Peyer's patch (tissue), 4 donors: ENCODE results near the gene TUBB2A. TPM values are rescaled to one million over a fixed set of nuclear protein-coding genes. Genes with fewer than 3 reads are reported as not detected.

ENCODE experiments used
- DNase-seq, 3 donors: peaks; one replicate each; pipeline ENCODE4 v3.0.0-alpha.2; 2017 to 2019
- H3K27ac ChIP-seq, 4 donors: fragments of 200-600 bp; sonication (generic); one replicate each; pipeline ENCODE4 v1.5.1; 2016 to 2019
- H3K27me3 ChIP-seq, 2 donors: fragments of 200-600 bp; sonication (generic); one replicate each; pipeline ENCODE4 v1.5.1; 2019
- H3K36me3 ChIP-seq, 3 donors: fragments of 200-600 bp; sonication (generic); one replicate each; pipeline ENCODE4 v1.5.1; 2016 to 2019
- H3K4me1 ChIP-seq, 4 donors: fragments of 200-600 bp; sonication (generic); one replicate each; pipeline ENCODE4 v1.5.1; 2016 to 2019
- H3K4me3 ChIP-seq, 4 donors: fragments of 200-600 bp; sonication (generic); 1 replicate in 3 of 4; 2 replicates in 1 of 4; pipeline ENCODE4 v1.5.1; 2016 to 2019; ENCODE audit warnings: mild to moderate bottlenecking in 1 of 4
- H3K9me3 ChIP-seq, 4 donors: fragments of 200-600 bp; sonication (generic); one replicate each; pipeline ENCODE4 v1.5.1; 2016 to 2019; ENCODE audit warnings: mild to moderate bottlenecking in 1 of 4
- POLR2A ChIP-seq, 2 donors: fragments of 450-650 bp; IDR thresholded peaks; one replicate each; pipeline ENCODE4 v1.5.1; 2017; ENCODE audit warnings: antibody characterized with exemption in 2 of 2, mild to moderate bottlenecking in 2 of 2, moderate library complexity in 2 of 2
- total RNA-seq, 4 donors: library from RNA; depleted of rRNA; stranded (reverse); fragments of >200 nt; gene quantifications; one replicate each; pipeline ENCODE4 v1.1.0, GENCODE V29; 2016
- TF ChIP-seq, protein P1 (sequence below), 6 experiments: fragments of 450-650 bp in 4 of 6; fragments of 200-600 bp in 2 of 6; sonication (generic) in 1 of 6; IDR thresholded peaks; one replicate each; pipeline ENCODE4 v1.5.1; 2017 to 2019; ENCODE audit warnings: antibody characterized with exemption in 6 of 6, mild to moderate bottlenecking in 3 of 6, moderate library complexity in 1 of 6

Gene TUBB2A
- 10 to 100 TPM; 13.2 to 61.6 (median 47.6) TPM for total RNA-seq

DNA sequence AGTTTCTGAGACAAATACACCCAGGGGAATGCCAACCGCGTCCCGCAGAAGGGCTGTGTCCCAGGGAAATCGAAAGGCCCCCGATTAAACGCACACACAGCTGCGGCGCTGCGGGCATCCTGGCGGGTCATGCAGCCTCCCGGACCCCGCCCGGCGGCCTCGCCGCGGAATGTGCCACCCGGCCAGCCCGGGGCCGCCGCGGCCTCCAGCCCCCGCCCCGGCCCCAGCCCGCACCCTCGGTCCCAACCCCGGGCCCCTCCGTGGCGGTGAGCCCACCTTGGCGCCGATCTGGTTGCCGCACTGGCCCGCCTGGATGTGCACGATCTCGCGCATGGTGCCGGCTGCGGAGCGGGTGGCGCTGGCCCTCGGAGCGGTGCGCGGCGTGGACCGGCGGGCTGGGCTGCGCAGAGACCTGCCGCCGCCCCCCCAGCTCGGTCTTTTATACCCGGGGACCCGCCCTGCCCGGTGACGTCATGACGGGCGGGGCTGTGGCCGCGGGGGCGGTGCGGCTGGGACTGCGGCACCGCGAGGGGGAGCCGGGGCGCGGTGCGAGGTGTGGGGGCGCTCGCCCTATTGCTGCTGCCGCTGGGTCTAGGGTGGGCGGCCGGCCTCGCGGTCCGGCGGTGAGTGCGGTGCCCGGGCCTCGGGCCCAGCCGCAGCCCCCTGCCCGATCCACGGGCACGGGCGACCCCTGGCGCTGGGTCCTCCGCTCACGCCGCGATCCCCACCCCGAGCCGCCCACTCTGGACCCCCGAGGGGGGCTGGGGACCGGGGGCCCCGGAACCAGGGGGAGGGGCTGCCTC, at the start of gene TUBB2A:
TSS of gene TUBB2A (minus strand) at position 414 of the 803 bp plus-strand sequence. CDS start at position 333, 81 bp downstream.
- Histone ChIP-seq H3K27me3 (no peaks in the 10 kb centered on the region), H3K36me3 (peaks cover 0 to 20% (median 0%) of the 10 kb centered on the region in 3 donors), H3K9me3 (no peaks in the 10 kb centered on the region), H3K4me3 (peak within 1 kb of the TSS; percentile 76 to 94 (median 84)), H3K27ac (peak within 1 kb of the TSS; percentile 89 to 97 (median 95)), H3K4me1 (peaks cover 0 to 42% (median 0%) of the 10 kb centered on the region in 4 donors)
- peak; percentile 86 to 92 (median 91) for DNase-seq
- TF ChIP-seq, protein P1, sequence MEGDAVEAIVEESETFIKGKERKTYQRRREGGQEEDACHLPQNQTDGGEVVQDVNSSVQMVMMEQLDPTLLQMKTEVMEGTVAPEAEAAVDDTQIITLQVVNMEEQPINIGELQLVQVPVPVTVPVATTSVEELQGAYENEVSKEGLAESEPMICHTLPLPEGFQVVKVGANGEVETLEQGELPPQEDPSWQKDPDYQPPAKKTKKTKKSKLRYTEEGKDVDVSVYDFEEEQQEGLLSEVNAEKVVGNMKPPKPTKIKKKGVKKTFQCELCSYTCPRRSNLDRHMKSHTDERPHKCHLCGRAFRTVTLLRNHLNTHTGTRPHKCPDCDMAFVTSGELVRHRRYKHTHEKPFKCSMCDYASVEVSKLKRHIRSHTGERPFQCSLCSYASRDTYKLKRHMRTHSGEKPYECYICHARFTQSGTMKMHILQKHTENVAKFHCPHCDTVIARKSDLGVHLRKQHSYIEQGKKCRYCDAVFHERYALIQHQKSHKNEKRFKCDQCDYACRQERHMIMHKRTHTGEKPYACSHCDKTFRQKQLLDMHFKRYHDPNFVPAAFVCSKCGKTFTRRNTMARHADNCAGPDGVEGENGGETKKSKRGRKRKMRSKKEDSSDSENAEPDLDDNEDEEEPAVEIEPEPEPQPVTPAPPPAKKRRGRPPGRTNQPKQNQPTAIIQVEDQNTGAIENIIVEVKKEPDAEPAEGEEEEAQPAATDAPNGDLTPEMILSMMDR (IDR thresholded peaks at IDR 0.05) = peak; percentile 3 to 86 (median 72)
- peak; percentile 99 for TF ChIP-seq POLR2A (IDR thresholded peaks at IDR 0.05)

DNA sequence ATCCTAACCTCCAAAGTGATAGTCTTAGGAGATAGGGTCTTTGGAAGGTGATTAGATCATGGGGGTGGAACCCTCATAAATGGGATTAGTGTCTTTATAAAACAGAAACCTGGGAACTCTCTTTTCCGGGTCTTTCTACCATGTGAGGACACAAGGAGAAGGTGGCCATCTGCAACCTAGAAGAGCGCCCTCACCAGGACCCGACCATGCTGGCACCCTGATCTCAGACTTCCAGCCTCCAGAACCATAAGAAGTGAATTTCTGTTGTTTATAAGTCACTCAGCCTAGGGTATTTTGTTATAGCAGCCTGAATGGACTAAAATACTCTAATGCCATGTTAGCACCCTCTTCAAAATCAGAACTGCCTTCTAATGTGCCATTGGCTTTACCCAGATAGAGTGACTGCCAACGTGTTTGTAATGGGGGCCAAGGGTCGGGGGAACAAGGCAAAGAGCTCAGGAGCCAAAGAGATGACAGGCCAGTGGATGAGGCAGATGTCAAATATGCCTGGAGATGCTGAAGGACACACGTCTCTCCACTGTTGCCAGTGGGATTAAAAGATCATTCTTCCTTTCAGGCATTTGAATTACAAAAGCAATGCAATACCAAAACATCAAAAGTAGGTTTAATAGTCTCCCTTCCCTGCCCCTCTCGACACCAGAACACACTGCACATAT, 49.1 kb upstream of the TUBB2A start:
- Histone ChIP-seq H3K4me1 (peaks cover 0 to 4% (median 0%) of the 10 kb centered on the region in 4 donors), H3K4me3 (no peak overlapping the region), H3K9me3 (no peaks in the 10 kb centered on the region), H3K27ac (no peak overlapping the region), H3K36me3 (no peaks in the 10 kb centered on the region), H3K27me3 (no peaks in the 10 kb centered on the region)
- TF ChIP-seq POLR2A (IDR thresholded peaks at IDR 0.05) = no peak
- TF ChIP-seq, protein P1 (IDR thresholded peaks at IDR 0.05) = no peak
- DNase-seq = no peak

DNA sequence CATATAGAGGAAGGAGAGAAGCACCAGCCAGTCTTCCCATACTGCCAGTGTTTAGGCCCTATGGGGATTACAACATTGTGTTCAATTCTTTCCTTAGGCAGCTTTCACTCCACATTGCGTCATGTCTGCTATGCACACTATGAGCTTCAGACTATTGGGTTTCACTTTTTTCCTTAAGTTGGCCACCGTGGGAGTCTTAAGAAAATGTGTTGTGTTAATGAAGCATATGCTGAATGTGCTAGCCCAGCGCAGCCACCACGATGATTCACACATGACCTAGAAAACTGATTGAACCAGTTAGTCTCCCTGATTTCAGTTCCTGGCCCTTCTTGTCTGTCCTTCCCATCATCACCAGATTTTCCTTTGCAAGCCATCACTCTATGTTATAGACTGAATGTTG, 48.6 kb upstream of the TUBB2A start:
- H3K27ac ChIP-seq = no peak overlapping the region
- no peak for TF ChIP-seq POLR2A (IDR thresholded peaks at IDR 0.05)
- TF ChIP-seq, protein P1 (IDR thresholded peaks at IDR 0.05) = no peak
- peaks cover 0 to 4% (median 0%) of the 10 kb centered on the region in 4 donors for H3K4me1 ChIP-seq
- H3K36me3 ChIP-seq = no peaks in the 10 kb centered on the region
- DNase-seq = no peak
- no peaks in the 10 kb centered on the region for H3K9me3 ChIP-seq
- H3K4me3 ChIP-seq = no peak overlapping the region
- no peaks in the 10 kb centered on the region for H3K27me3 ChIP-seq

DNA sequence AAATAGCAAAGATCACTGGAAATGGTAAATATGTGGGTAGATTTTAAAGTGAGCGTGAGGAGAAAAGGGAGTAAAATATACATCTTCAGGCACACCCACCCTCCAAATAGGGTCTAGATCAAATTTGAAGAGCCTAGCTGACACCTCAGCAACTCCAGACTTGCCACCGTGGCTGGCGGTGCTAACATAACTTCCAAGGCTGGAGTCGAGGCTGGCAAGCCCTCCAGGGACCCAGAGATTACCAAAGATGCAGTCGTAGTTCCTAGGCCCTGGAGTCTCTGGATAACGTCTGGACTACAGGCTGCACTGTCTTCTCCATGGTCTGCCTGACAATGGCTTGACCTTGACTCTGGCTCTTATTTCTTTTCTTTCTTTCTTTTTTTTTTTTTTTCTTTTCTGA, 47.6 kb upstream of the TUBB2A start:
- H3K4me1 ChIP-seq = peaks cover 0 to 4% (median 0%) of the 10 kb centered on the region in 4 donors
- no peaks in the 10 kb centered on the region for H3K36me3 ChIP-seq
- no peak for DNase-seq
- no peaks in the 10 kb centered on the region for H3K9me3 ChIP-seq
- H3K27ac ChIP-seq = no peak overlapping the region
- no peaks in the 10 kb centered on the region for H3K27me3 ChIP-seq
- no peak overlapping the region for H3K4me3 ChIP-seq
- TF ChIP-seq POLR2A (IDR thresholded peaks at IDR 0.05) = no peak

DNA sequence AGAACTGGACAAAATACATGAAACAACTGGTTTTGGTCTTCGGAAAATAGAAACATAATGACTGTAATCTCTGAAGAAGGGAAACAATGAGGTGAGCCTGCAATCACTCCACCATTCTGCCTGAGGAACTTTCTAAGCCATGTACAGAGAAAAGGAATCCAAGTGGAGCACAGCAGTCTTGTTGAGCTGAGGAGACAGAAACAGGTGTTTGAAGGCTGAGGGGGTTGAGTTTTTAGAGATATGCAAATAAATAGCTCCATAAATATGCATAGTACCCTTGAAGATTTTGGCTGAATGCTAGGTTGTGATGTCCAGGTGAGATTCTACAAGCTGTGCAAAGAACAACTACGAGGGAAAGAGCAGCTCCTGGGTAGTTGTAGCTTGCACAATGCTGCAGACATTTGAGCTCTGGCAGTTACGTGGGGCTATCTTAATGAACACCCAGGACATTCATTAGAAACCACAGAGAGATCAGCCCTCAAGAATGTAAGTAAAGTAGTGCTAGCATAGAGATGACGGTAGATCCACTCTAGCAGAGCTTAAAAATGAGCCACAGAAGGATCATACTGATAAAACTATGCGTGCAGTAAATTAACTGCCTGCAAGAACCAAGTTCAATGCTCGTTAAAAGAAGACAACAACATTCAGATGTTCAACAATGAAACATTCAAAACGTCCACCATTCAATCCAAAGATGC, 45.8 kb upstream of the TUBB2A start:
- H3K27ac ChIP-seq = no peak overlapping the region
- H3K9me3 ChIP-seq = no peaks in the 10 kb centered on the region
- no peaks in the 10 kb centered on the region for H3K36me3 ChIP-seq
- no peak for DNase-seq
- TF ChIP-seq, protein P1 (IDR thresholded peaks at IDR 0.05) = no peak
- TF ChIP-seq POLR2A (IDR thresholded peaks at IDR 0.05) = no peak
- H3K27me3 ChIP-seq = no peaks in the 10 kb centered on the region
- no peak overlapping the region for H3K4me3 ChIP-seq
- H3K4me1 ChIP-seq = no peaks in the 10 kb centered on the region
